Midbrain (tissue), 1 donor: ENCODE results near the gene GBA3.

Source experiments
- DNase-seq: peaks from one replicate; lab custom pipeline; 2025; lab: John Stamatoyannopoulos, UW

GBA3 gene

DNA sequence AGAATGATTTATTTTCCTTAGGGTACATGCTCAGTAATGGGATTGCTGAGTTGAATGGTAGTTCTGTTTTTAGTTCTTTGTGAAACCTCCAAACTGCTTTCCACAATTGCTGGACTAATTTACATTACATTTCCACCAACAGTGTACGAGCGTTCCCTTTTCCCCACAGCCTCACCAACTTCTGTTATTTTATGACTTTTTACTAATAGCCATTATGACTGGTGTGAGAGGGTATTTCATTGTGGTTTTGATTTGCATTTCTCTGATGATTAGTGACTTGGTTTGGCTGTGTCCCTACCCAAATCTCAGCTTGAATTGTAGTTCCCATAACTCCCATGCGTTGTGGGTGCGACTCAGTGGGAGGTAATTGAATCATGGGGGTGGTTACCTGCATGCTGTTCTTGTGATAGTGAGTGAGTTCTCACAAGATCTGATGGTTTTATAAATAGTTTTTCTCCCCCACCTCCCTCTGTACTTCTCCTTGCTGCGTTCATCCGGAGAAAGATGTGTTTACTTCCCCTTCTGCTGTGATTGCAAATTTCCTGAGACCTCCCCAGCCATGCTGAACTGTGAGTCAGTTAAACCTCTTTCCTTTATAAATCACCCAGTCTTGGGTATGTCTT, 95.1 kb downstream of the GBA3 start:
- DNase-seq, result no peak

DNA sequence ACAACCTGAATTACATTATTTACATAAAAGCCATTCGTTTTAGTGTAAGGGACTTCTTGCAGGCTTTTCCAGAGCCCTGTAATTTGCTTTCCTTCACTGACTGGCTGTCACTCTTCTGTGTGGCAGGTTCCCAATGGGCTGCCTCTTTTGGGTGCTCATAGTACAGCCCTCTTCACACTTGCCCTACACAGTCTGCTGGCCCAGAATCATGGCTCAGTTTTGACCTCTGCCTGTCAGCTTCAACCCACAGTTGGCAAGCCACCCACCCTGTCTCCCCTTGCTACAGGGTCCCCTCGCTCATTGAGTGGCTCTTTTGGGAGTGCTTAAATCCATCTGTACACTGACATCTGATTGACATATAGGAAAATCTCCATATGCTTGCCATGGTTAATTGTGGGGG, 97.9 kb downstream of the GBA3 start:
- DNase-seq, result no peak

DNA sequence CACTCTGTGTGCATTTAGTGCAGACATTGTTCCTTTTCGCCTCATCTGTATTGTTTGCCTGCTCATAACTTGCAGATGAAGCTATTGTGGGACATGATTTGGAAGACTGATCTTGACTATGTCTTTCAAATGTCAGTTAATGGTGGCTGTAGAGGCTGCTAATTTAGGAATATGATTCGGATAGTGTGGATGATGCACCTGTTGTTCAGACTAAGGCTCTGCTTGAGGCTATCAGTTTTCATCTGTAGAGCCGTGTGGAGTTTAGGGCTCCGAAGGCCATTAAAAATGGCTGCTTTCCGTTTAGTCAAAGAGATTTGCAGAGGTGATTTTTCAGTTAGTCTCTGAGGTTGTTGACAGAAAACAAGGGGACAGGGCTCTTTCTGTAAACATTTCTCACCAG, 102.0 kb downstream of the GBA3 start:
- no peak for DNase-seq

DNA sequence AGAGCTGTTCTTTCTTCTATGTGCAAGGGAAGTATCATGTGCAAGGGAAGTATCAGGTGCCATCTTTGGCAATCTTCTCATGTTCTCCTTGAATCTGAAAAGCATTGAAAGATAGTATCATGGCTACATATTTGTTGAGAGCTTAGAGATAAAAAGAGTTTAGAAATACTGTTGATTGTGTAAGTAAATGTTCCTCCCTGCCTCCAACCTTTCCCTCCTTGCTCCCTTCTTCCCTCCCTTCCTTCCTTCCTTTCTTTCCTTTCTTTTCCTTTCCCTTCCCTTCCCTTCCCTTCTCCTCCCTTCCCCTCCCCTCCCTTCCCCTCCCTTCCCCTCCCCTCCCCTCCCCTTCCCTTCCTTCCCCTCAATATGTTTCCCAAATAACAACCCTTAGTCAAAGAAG, 108.7 kb downstream of the GBA3 start:
- DNase-seq, result no peak

DNA sequence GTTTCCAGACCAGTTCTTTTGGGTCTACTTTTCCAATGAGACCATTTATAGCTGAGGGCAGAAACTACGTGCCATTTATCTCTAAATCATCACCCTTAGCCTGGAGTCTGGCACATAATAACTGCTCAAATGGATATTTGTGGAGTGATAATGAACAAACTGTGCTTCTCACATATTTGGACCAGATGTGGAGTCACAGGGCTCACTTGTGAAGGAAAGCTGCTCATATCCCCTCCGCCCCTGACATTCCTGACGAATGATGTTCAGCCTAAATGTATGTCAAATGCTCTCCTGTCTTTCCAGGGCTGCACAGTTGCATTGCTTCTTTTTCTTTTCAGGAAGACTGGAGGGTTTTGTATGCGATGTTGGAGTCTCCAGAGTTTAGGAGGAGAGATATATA, 110.1 kb downstream of the GBA3 start:
- no peak for DNase-seq

DNA sequence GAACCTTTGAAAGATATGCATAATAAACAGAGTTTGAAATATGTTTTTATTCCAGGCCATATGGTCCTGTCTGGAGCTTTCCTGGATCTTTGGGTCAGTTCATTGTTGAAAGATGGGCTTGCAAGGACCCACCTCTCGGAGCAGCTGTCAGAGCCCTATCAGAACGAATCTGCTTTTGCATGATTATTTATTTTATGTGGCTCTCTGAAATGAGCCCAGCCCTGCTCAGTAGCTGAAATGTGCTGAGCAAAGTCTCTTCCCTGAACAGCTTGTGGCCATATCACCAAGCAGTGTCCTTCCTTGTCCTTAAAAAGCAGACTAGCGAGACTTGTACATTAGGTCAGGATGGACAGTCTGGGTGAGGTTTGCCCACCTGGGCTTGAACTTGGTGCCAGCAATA, 110.8 kb downstream of the GBA3 start:
- no peak for DNase-seq

DNA sequence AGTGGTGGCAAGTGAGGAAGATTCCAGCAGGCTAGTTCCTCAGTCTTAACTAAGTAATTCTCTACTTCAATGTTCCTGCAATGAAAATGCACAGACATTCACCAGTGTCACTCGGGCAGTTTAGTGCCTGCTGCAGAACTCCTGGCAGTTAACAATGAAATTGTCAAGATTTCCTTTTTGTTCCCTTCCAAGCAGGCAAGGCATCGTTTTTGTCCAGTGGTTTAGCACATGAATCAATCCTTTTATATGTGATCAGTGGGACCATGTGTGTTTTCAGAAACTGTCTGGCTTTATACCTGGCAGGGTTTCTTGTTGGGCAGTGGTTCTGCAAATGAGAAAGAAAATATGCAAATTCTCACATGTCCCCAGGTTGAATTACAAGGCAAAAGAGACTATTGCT, 122.2 kb downstream of the GBA3 start:
- peak; percentile 2 for DNase-seq

DNA sequence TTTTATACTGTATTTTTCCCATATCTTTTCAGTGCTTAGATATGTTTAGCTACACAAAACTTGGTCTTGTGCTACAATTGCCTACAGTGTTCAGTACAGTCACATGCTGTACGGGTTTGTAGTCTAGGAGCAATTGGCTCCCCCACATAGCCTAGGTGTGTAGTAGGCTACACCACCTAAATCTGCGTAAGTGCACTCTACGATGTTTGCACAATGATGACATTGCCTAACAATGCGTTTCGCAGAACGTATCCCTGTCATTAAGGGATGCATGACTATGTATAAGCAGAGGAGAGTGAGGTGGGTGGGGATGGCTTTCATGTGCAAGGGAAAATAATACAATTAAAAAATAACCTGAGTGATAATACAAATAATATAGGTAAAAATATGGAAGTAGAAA, 131.4 kb downstream of the GBA3 start:
- no peak for DNase-seq

DNA sequence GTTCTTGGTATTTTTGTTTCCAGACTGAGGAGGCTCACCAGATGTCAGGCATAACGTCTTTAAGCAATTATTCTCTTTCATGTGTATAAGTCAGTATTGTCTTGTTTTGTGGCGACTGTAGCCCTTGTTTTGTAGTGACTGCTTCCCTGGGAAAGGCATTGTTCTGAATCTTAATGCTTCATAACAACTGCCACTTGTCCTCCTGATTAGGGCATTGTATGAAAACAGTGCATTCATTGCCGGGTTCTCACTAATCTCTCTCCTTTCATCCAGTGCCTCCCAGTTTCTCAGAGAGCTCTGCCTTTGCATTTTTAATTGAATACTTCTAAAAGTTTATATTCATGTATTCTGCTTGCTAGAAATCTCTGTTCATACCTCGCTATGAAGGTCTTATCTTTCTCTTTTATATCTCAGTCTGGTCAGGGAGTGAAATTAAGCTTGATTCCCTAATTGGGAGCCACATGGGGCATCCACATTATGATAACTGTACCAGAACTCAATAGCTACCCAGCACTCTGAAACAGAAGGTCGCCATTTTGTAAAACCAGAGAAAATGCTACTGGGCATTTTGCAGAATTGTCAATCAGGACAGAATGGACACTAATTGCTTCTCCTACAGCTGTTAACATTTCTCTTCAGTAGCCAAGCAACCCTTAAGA, 149.8 kb downstream of the GBA3 start:
- peak; percentile 55 for DNase-seq

DNA sequence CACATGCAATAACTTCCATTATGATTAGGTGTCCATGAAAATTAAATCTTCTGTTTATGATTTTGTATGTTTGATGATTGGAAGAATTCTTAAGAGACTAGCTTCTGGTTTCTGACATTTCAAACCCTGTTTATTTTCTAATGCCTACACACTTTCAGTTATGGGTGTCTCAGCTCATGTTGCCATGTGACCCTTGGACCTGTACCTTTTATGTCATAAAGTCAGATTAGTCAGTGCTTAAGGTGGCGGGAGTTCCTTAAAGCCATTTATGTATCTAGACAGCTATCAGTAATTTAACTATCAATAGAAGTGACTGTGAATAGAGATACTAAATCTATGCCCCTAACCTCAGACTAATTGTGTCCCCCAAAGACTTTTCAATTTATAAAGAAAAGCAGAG, 155.6 kb downstream of the GBA3 start:
- no peak for DNase-seq

DNA sequence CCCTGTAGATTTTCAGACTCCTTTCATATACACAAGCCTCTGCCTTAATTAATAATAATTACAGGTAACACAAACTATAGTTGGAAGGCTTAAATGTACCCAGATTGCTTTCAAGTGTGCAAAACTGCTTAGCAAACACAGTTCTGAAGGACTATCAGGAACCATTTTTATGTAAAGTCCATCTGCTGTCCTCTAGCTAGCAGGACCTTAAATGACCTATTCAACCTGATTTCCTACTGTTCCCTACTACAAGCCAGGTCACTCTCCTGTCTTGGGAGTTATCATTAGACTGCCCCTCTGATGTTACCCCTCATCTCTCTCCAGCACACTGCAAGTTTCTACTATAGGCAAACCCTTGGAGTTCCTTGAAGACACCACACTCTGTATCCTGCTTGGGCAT, 157.3 kb downstream of the GBA3 start:
- DNase-seq, result no peak

DNA sequence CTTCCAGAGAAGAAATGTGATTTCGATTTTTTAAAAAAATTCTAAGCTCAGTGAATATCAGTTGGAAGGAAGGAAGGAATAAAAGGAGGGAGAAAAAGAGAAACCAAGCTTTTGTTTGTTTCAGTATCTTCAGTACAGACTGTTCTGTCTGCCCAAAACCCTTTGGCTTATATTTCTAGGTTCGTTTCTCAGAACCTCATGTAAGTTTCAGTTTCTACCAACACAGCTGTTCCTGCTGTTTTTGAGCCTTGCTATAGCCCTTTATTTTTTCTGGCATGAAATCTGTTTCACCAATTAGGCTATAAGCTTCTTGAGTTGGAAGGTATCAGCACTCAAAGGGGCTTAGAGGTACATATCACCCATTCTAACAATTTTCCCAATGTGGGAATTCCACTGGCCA, 157.9 kb downstream of the GBA3 start:
- DNase-seq, result no peak

DNA sequence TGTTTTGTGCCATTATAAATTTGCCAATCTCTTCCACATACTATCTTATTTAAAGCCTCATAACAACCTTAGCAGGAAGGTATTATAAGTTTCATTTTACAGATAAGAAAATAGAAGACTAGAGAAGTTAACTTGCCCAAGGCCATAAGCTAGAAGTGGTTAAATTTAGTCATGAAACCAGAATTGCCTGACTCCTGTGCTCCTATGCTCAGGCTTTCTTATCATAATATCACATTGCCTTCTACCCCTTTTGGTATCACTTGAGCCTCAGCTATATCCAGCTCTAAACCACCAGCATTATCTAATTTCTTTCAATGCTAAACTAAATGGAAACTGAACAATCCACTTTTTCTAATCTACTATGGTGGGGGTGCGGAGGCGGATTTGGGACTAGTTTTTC, 164.7 kb downstream of the GBA3 start:
- no peak for DNase-seq

DNA sequence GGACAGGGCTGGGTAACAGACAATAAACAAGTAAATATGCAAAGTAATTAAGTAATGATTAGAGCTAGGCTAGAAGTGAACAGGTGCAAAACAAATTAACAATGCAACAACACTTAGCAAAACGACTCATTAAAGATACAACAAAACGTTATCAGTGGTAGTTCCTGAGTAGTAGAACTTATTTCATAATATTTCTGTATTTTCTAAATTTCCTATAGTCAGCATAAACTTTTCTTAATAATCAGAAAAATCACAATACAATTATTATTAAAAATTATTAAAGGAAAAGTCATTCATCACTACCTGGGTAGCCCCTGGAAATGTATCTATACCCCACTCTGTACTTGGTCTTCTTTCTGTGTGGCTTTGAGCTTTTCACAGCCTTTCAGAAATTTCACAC, 166.6 kb downstream of the GBA3 start:
- DNase-seq, result no peak
